ENCODE results near the gene PEBP1. TPM values are rescaled to one million over a fixed set of nuclear protein-coding genes. Genes with fewer than 3 reads are reported as not detected.

Gene PEBP1
- total and polyA plus RNA-seq, 2 of the 8 experiments (the other 6 are each of a cell fraction or from before 2014, with no cell fraction given) = 444 to 622 TPM

- TF ChIP-seq NRF1 (IDR thresholded peaks at IDR 0.05; ENCODE audit: low read depth, low read length) (no peak), EZH2 (IDR thresholded peaks at IDR 0.05; ENCODE audit: low read depth, low read length, severe bottlenecking) (no peak), TAF7 (optimal IDR thresholded peaks at IDR 0.05; ENCODE audit: borderline replicate concordance, low read depth, low read length) (no peak)
These were observed 8.6 kb downstream of the PEBP1 start (continued) for GRCh38 chr12:118144499-118144898.
